SK-N-SH (cell line): ENCODE results near the gene ZFHX3. TPM values are rescaled to one million over a fixed set of nuclear protein-coding genes. Genes with fewer than 3 reads are reported as not detected.

ENCODE experiments used
- CTCF ChIA-PET: fragments of 300-600, 350-600 bp; formaldehyde crosslinking; extraction: SDS; loops from one replicate; lab custom pipeline; 2021; lab: Yijun Ruan, JAX
- POLR2A ChIA-PET: fragments of 350-600 bp; sonication (Branson Sonifier 250); formaldehyde crosslinking; extraction: SDS; loops from one replicate; lab custom pipeline; 2020; ENCODE audit warnings: antibody characterized with exemption, inconsistent platforms; lab: Yijun Ruan, JAX
- DNase-seq: peaks from one replicate; pipeline ENCODE4 v3.0.0; 2012
- H2AFZ ChIP-seq: fragments of 200-600 bp; sonication (generic); 2 replicates; pipeline ENCODE4 v1.8.1; 2016; ENCODE audit warnings: antibody characterized with exemption, mild to moderate bottlenecking, low read depth
- H3F3A ChIP-seq: fragments of 200-600 bp; sonication (generic); replicated peaks from 2 replicates; pipeline ENCODE3; 2016; ENCODE audit warnings: antibody characterized with exemption, mild to moderate bottlenecking; ENCODE audit not compliant: insufficient read depth
- H3K27ac ChIP-seq, 2 experiments: fragments of 200-500 bp in 1 of 2; fragments of 200-600 bp in 1 of 2; sonication (Bioruptor generic) in 1 of 2; sonication (generic), shearing (Covaris generic) in 1 of 2; 2 replicates each; pipeline versions ENCODE4 v1.5.1 to v1.6.1; 2014 to 2016; ENCODE audit warnings: low read depth in 2 of 2, inconsistent platforms in 1 of 2, low read length in 1 of 2, mild to moderate bottlenecking in 1 of 2, mixed read lengths in 1 of 2
- H3K27me3 ChIP-seq: fragments of 200-600 bp; sonication (generic), shearing (Covaris generic); 2 replicates; pipeline ENCODE4 v1.6.1; 2016; ENCODE audit warnings: mixed run types; ENCODE audit not compliant: insufficient read depth
- H3K36me3 ChIP-seq, 2 experiments: fragments of 200-500 bp in 1 of 2; fragments of 200-600 bp in 1 of 2; sonication (Bioruptor generic) in 1 of 2; sonication (generic) in 1 of 2; replicated peaks in 1 of 2; 2 replicates each; pipeline versions ENCODE3 to v1.5.1; 2014 to 2016; ENCODE audit warnings: low read length in 1 of 2, mild to moderate bottlenecking in 1 of 2; ENCODE audit not compliant: insufficient read depth in 2 of 2, control insufficient read depth in 1 of 2
- H3K4me1 ChIP-seq, 2 experiments: fragments of 200-500 bp in 1 of 2; fragments of 200-600 bp in 1 of 2; sonication (Bioruptor generic) in 1 of 2; sonication (generic), shearing (Covaris generic) in 1 of 2; 2 replicates each; pipeline versions ENCODE4 v1.5.1 to v1.6.1; 2014 to 2016; ENCODE audit warnings: low read depth in 1 of 2, low read length in 1 of 2, mixed run types in 1 of 2; ENCODE audit not compliant: insufficient read depth in 2 of 2, control insufficient read depth in 1 of 2
- H3K4me2 ChIP-seq: fragments of 200-600 bp; sonication (generic), shearing (Covaris generic); 2 replicates; pipeline ENCODE4 v1.6.1; 2017; ENCODE audit warnings: mixed run types
- H3K4me3 ChIP-seq, 2 experiments: fragments of 200-500 bp in 1 of 2; fragments of 200-600 bp in 1 of 2; sonication (Bioruptor generic) in 1 of 2; sonication (generic), shearing (Covaris generic) in 1 of 2; 2 replicates each; pipeline versions ENCODE4 v1.5.1 to v1.8.1; 2014 to 2016; ENCODE audit warnings: low read depth in 2 of 2, inconsistent platforms in 1 of 2, low read length in 1 of 2, mild to moderate bottlenecking in 1 of 2, mixed read lengths in 1 of 2, moderate library complexity in 1 of 2
- H3K79me2 ChIP-seq: fragments of 200-600 bp; sonication (generic); 2 replicates; pipeline ENCODE4 v1.8.1; 2017; ENCODE audit warnings: mild to moderate bottlenecking; ENCODE audit not compliant: insufficient read depth
- H3K9ac ChIP-seq: fragments of 200-600 bp; sonication (generic); 2 replicates; pipeline ENCODE4 v1.6.1; 2017; ENCODE audit warnings: mixed run types
- H3K9me2 ChIP-seq: fragments of 200-600 bp; sonication (generic); 2 replicates; pipeline ENCODE4 v1.6.1; 2017; ENCODE audit warnings: mixed run types
- H3K9me3 ChIP-seq: fragments of 200-600 bp; sonication (generic); 2 replicates; pipeline ENCODE4 v1.6.1; 2017; ENCODE audit warnings: mixed run types, mild to moderate bottlenecking, moderate library complexity
- H4K20me1 ChIP-seq: fragments of 200-600 bp; sonication (generic); 2 replicates; pipeline ENCODE4 v1.6.1; 2017; ENCODE audit warnings: mild to moderate bottlenecking, mixed run types; ENCODE audit not compliant: insufficient read depth
- CHD2 ChIP-seq: fragments of 150-350 bp; IDR thresholded peaks from 2 replicates; pipeline ENCODE4 v1.6.1; 2018; ENCODE audit warnings: low read length; ENCODE audit not compliant: partially characterized antibody
- ELF1 ChIP-seq: IDR thresholded peaks from 2 replicates; pipeline ENCODE4 v1.4.0; 2012
- EP300 ChIP-seq, 2 experiments: IDR thresholded peaks; 2 replicates each; pipeline versions ENCODE4 v1.4.0 to v1.6.1; 2012; ENCODE audit warnings: borderline replicate concordance in 1 of 2, low read depth in 1 of 2, low read length in 1 of 2
- FOSL2 ChIP-seq: IDR thresholded peaks from 2 replicates; pipeline ENCODE4 v1.4.0; 2012; ENCODE audit warnings: low read depth, mild to moderate bottlenecking, moderate library complexity, borderline replicate concordance
- FOXM1 ChIP-seq: IDR thresholded peaks from 2 replicates; pipeline ENCODE4 v1.4.0; 2012; ENCODE audit warnings: low read depth, mild to moderate bottlenecking
- GATA2 ChIP-seq: sonication (generic); formaldehyde crosslinking; IDR thresholded peaks from 2 replicates; pipeline ENCODE4 v1.5.0; 2020; ENCODE audit warnings: mild to moderate bottlenecking, missing genetic modification reagents
- MXI1 ChIP-seq: IDR thresholded peaks from 2 replicates; pipeline ENCODE4 v1.6.1; 2012; ENCODE audit warnings: mild to moderate bottlenecking, low read depth, low read length, improper control_type of control experiment
- NRF1 ChIP-seq: IDR thresholded peaks from 2 replicates; pipeline ENCODE4 v1.6.1; 2012; ENCODE audit warnings: low read depth, mild to moderate bottlenecking, low read length
- RXRA ChIP-seq: IDR thresholded peaks from 2 replicates; pipeline ENCODE4 v1.4.0; 2012; ENCODE audit warnings: low read depth, mild to moderate bottlenecking, borderline replicate concordance
- SIN3A ChIP-seq: IDR thresholded peaks from 2 replicates; pipeline ENCODE4 v1.6.1; 2012; ENCODE audit warnings: low read depth, mild to moderate bottlenecking, low read length, moderate library complexity, borderline replicate concordance
- TAF1 ChIP-seq: IDR thresholded peaks from 2 replicates; pipeline ENCODE4 v1.6.1; 2012; ENCODE audit warnings: low read depth, mild to moderate bottlenecking, low read length, moderate library complexity, borderline replicate concordance
- TEAD4 ChIP-seq: IDR thresholded peaks from 2 replicates; pipeline ENCODE4 v1.4.0; 2012; ENCODE audit warnings: mild to moderate bottlenecking, borderline replicate concordance; ENCODE audit not compliant: insufficient read depth
- WGBS: methylation state at CpG from one replicate; pipeline ENCODE4 v1.1.6; 2017; ENCODE audit warnings: low lambda C conversion rate; 5-methylcytosine and 5-hydroxymethylcytosine counted together
- polyA plus RNA-seq, 3 experiments: library from polyadenylated mRNA; depleted of rRNA; stranded (reverse); fragments of >200 nt; gene quantifications; 2 replicates each; pipeline ENCODE4 v1.2.3, GENCODE V29; 2012
- TF ChIP-seq, protein P1 (sequence below): IDR thresholded peaks from 2 replicates; pipeline ENCODE4; 2012
- TF ChIP-seq, protein P2 (sequence below): fragments of 150-350 bp; IDR thresholded peaks from 2 replicates; pipeline ENCODE4 v1.6.1; 2017; ENCODE audit warnings: antibody characterized with exemption, low read length, low read depth, borderline replicate concordance
- TF ChIP-seq, protein P3 (sequence below): fragments of 150-350 bp; IDR thresholded peaks from 2 replicates; pipeline ENCODE4 v1.6.1; 2016; ENCODE audit warnings: mild to moderate bottlenecking, low read depth, low read length

The ZFHX3 gene
- polyA plus RNA-seq, 1 of the 3 experiments (the other 2 are of a cell fraction): 2.0 TPM

DNA sequence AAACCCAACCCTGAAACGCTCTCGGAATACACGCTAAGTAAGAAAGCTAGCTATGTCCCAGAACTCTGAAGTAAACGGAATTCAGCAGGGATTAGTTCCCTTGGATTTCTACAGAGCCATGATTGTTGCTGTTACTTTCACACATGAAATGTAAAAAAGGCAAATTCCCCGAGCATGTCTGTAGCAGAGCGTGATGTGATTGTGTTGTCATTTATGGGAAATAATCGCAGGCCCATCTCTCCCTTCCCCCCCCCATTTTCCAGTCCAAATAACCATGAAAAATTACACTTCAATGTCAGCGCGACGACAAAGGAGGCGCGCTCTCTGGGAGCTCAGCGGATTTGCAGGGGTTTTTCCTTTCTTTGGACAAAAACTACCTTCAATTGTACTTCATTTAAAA, 209.0 kb downstream of the ZFHX3 start:
- Histone ChIP-seq H3K4me3 (no peak overlapping the region), H3K4me2 (no peak overlapping the region), H3K36me3 (no peaks in the 10 kb centered on the region), H4K20me1 (no peaks in the 10 kb centered on the region), H3K79me2 (peaks cover 40% of the 10 kb centered on the region; the same call in 1 of the 2 replicates), H3K9me3 (no peaks in the 10 kb centered on the region), H3F3A (no peaks in the 10 kb centered on the region), H3K9ac (no peak overlapping the region), H3K4me1 (peaks cover 0 to 10% of the 10 kb centered on the region in 2 experiments; a peak in 3 of 4 replicates), H3K27me3 (no peaks in the 10 kb centered on the region), H3K9me2 (no peaks in the 10 kb centered on the region), H2AFZ (no peak overlapping the region), H3K27ac (no peak overlapping the region)
- CTCF ChIA-PET: interaction anchor here (1.0 to 3.4 kb wide), 2 partner anchors 8 to 18 kb away, joined by 3 to 17 read pairs; no protein-coding TSS in a partner anchor
- POLR2A ChIA-PET: no interaction called here
- TF ChIP-seq FOSL2 (no peak), FOXM1 (no peak)
- no peak for DNase-seq
- 98% methylated on average over 13 of the region's 13 CpGs for WGBS

DNA sequence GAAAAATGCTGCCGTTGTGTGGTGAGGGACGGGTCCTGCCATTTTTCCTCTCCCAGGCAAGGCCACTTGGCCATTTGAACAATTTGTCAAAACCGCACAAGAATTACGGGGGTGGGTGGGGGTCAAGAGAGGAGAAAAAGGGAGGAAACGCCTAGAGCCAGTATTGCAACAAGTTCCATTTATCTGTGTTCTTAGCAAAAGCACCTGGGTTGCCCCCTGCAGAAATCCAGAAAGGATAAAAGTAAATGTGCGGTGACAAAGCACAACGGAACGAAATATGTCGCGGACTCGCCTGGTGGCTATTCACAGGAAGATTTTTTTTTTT, 209.4 kb downstream of the ZFHX3 start:
- Histone ChIP-seq H4K20me1 (no peaks in the 10 kb centered on the region), H2AFZ (no peak overlapping the region), H3K27me3 (no peaks in the 10 kb centered on the region), H3K4me2 (no peak overlapping the region), H3K9me2 (no peaks in the 10 kb centered on the region), H3K4me1 (peaks cover 0 to 11% of the 10 kb centered on the region in 2 experiments; a peak in 3 of 4 replicates), H3K4me3 (no peak overlapping the region), H3K27ac (no peak overlapping the region), H3F3A (no peaks in the 10 kb centered on the region), H3K79me2 (peaks cover 36% of the 10 kb centered on the region; the same call in 1 of the 2 replicates), H3K9ac (no peak overlapping the region), H3K9me3 (no peaks in the 10 kb centered on the region), H3K36me3 (no peaks in the 10 kb centered on the region)
- TF ChIP-seq, protein P1, sequence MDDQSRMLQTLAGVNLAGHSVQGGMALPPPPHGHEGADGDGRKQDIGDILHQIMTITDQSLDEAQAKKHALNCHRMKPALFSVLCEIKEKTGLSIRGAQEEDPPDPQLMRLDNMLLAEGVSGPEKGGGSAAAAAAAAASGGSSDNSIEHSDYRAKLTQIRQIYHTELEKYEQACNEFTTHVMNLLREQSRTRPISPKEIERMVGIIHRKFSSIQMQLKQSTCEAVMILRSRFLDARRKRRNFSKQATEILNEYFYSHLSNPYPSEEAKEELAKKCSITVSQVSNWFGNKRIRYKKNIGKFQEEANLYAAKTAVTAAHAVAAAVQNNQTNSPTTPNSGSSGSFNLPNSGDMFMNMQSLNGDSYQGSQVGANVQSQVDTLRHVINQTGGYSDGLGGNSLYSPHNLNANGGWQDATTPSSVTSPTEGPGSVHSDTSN: no peak
- TF ChIP-seq ELF1: no peak
- TF ChIP-seq, protein P2, sequence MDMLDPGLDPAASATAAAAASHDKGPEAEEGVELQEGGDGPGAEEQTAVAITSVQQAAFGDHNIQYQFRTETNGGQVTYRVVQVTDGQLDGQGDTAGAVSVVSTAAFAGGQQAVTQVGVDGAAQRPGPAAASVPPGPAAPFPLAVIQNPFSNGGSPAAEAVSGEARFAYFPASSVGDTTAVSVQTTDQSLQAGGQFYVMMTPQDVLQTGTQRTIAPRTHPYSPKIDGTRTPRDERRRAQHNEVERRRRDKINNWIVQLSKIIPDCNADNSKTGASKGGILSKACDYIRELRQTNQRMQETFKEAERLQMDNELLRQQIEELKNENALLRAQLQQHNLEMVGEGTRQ: no peak
- no peak for TF ChIP-seq RXRA
- TF ChIP-seq TEAD4: no peak
- ChIA-PET POLR2A (no interaction called here), CTCF (interaction anchor here (3.4 kb wide), 1 partner anchor 8 kb away, joined by 17 read pairs; no protein-coding TSS in a partner anchor)
- WGBS: 97% methylated on average over 11 of the region's 11 CpGs
- DNase-seq: no peak

DNA sequence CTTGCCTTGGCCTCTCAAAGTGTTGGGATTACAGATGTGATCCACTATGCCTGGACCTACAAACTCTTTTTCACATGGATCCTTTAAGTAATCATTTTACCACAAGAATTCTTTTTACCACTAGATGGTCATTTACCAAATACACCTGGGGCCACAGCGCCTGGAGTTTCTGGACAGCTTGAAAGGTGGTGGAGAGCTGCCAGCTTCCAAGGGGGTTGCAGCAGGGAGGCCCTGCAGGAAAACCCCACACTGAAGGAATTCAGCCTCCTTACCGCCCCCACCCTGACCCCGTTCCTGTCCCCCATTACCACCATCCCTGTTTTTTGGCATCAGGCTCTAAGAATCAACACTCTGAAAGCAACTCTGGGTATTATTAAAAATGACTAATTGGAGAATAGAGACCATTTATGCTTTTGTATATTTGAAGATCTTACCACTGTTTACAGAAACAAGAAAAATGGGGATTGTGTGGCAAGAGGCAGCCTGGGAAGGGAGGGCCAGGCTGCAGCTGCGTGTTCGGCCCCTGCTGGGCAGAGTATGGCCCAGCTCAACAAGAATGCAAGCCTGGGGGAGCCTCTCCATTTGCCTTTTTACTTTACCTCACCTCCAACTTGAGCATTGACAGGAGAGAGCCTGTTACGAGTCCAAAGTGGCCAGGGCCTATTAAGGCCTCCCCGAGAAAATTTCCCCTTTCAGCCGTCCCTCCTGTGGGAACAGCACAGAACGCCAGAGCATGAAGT, 209.9 kb downstream of the ZFHX3 start:
- CTCF ChIA-PET: interaction anchor here (1.0 to 3.4 kb wide), 3 partner anchors 9 to 123 kb away, joined by 3 to 17 read pairs (median 3); no protein-coding TSS in a partner anchor
- TF ChIP-seq RXRA (no peak), SIN3A (no peak), GATA2 (CRISPR knock-in tag) (no peak), ELF1 (no peak), NRF1 (no peak), MXI1 (no peak), EP300 (IDR thresholded peaks at IDR 0.05; ENCODE audit: borderline replicate concordance in 1 of 2, low read depth in 1 of 2, low read length in 1 of 2) (no peak), FOSL2 (no peak), CHD2 (no peak), TAF1 (no peak)
- TF ChIP-seq, protein P1: no peak
- TF ChIP-seq, protein P3, sequence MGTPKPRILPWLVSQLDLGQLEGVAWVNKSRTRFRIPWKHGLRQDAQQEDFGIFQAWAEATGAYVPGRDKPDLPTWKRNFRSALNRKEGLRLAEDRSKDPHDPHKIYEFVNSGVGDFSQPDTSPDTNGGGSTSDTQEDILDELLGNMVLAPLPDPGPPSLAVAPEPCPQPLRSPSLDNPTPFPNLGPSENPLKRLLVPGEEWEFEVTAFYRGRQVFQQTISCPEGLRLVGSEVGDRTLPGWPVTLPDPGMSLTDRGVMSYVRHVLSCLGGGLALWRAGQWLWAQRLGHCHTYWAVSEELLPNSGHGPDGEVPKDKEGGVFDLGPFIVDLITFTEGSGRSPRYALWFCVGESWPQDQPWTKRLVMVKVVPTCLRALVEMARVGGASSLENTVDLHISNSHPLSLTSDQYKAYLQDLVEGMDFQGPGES: no peak

More for the DNA sequence above, 209.9 kb downstream of the ZFHX3 start:
- H3K4me3 ChIP-seq: no peak overlapping the region
- H2AFZ ChIP-seq: no peak overlapping the region
- no peaks in the 10 kb centered on the region for H4K20me1 ChIP-seq
- H3K27me3 ChIP-seq: no peaks in the 10 kb centered on the region
- H3K9me3 ChIP-seq: no peaks in the 10 kb centered on the region
- no peaks in the 10 kb centered on the region for H3F3A ChIP-seq
- no peak overlapping the region for H3K4me2 ChIP-seq
- WGBS: 97% methylated on average over 9 of the region's 9 CpGs
- DNase-seq: no peak
- peaks cover 36% of the 10 kb centered on the region; the same call in 1 of the 2 replicates for H3K79me2 ChIP-seq
- H3K36me3 ChIP-seq: no peaks in the 10 kb centered on the region
- H3K9me2 ChIP-seq: no peaks in the 10 kb centered on the region
- H3K9ac ChIP-seq: no peak overlapping the region
- peaks cover 0 to 16% of the 10 kb centered on the region in 2 experiments; a peak in 3 of 4 replicates for H3K4me1 ChIP-seq
- H3K27ac ChIP-seq: no peak overlapping the region
- POLR2A ChIA-PET: no interaction called here
